HepG2 (cell line): ENCODE results near the gene METAP1D. TPM values are rescaled to one million over a fixed set of nuclear protein-coding genes. Genes with fewer than 3 reads are reported as not detected.

ENCODE experiments used
- DNMT1 ChIP-seq: sonication (generic); formaldehyde crosslinking; IDR thresholded peaks from 2 replicates; pipeline ENCODE4 v1.5.1; 2020; ENCODE audit warnings: mild to moderate bottlenecking, missing genetic modification reagents
- FOXA3 ChIP-seq: IDR thresholded peaks from 2 replicates; pipeline ENCODE4 v1.6.1; 2016; ENCODE audit warnings: missing genetic modification reagents, missing compliant biosample characterization
- FOXC1 ChIP-seq: sonication (generic); formaldehyde crosslinking; IDR thresholded peaks from 2 replicates; pipeline ENCODE4 v1.8.0; 2022; ENCODE audit warnings: mild to moderate bottlenecking, missing genetic modification reagents, borderline replicate concordance
- GABPB1 ChIP-seq: IDR thresholded peaks from 2 replicates; pipeline ENCODE4 v1.6.1; 2016; ENCODE audit warnings: mild to moderate bottlenecking, missing genetic modification reagents, moderate library complexity, missing compliant biosample characterization
- HIC2 ChIP-seq: sonication (generic); formaldehyde crosslinking; IDR thresholded peaks from 2 replicates; pipeline ENCODE4 v1.9.0; 2022; ENCODE audit warnings: low read depth, missing genetic modification reagents
- MBD4 ChIP-seq: IDR thresholded peaks from 2 replicates; pipeline ENCODE4 v1.6.1; 2012; ENCODE audit warnings: low read length, inconsistent platforms, borderline replicate concordance
- MTA1 ChIP-seq: sonication (generic); formaldehyde crosslinking; IDR thresholded peaks from 2 replicates; pipeline ENCODE4 v1.4.0; 2020; ENCODE audit warnings: missing genetic modification reagents, mild to moderate bottlenecking, borderline replicate concordance
- RFXAP ChIP-seq: sonication (generic); formaldehyde crosslinking; IDR thresholded peaks from 2 replicates; pipeline ENCODE4 v1.4.0; 2020; ENCODE audit warnings: missing genetic modification reagents, borderline replicate concordance
- SALL1 ChIP-seq: sonication (generic); formaldehyde crosslinking; IDR thresholded peaks from 2 replicates; pipeline ENCODE4 v1.8.0; 2022; ENCODE audit warnings: mild to moderate bottlenecking, missing genetic modification reagents
- ZBTB34 ChIP-seq: sonication (generic); formaldehyde crosslinking; IDR thresholded peaks from 2 replicates; pipeline ENCODE4 v1.8.0; 2022; ENCODE audit warnings: mild to moderate bottlenecking, missing genetic modification reagents
- ZFP91 ChIP-seq: sonication (generic); formaldehyde crosslinking; IDR thresholded peaks from 2 replicates; pipeline ENCODE4 v1.9.0; 2022; ENCODE audit warnings: missing genetic modification reagents, mild to moderate bottlenecking, borderline replicate concordance
- ZGPAT ChIP-seq: IDR thresholded peaks from 2 replicates; pipeline ENCODE4 v1.6.1; 2016; ENCODE audit warnings: mild to moderate bottlenecking
- ZNF572 ChIP-seq: sonication (generic); formaldehyde crosslinking; IDR thresholded peaks from 2 replicates; pipeline ENCODE4 v1.5.1; 2020; ENCODE audit warnings: mild to moderate bottlenecking, missing genetic modification reagents
- ZNF800 ChIP-seq: sonication (generic); formaldehyde crosslinking; IDR thresholded peaks from 2 replicates; pipeline ENCODE4 v1.4.0; 2020; ENCODE audit warnings: missing genetic modification reagents
- ZSCAN29 ChIP-seq: sonication (generic); formaldehyde crosslinking; conservative IDR thresholded peaks from 2 replicates; pipeline ENCODE4 v1.4.0; 2020; ENCODE audit warnings: mild to moderate bottlenecking, missing genetic modification reagents
- ZXDC ChIP-seq: sonication (generic); formaldehyde crosslinking; IDR thresholded peaks from 2 replicates; pipeline ENCODE4 v1.5.0; 2020; ENCODE audit warnings: mild to moderate bottlenecking, missing genetic modification reagents
- polyA plus RNA-seq, 8 experiments: library from polyadenylated mRNA; depleted of rRNA in 3 of 8; stranded (reverse) in 7 of 8; unstranded in 1 of 8; fragments of >200 nt; fragmentation: Illumina TruSeq in 4 of 8; extraction: Trizol in 4 of 8; gene quantifications; 2 replicates each; pipeline versions ENCODE4 v1.2.1 to v1.2.3, GENCODE V29; 2011 to 2016; ENCODE audit warnings: low read depth in 4 of 8, missing spikeins in 1 of 8, mixed read lengths in 1 of 8; ENCODE audit not compliant: insufficient read depth in 1 of 8
- total RNA-seq, 5 experiments: library from RNA; depleted of rRNA; stranded (reverse); fragments of >200 nt; fragmentation: Illumina TruSeq; extraction: Trizol; gene quantifications; 2 replicates each; pipeline ENCODE4 v1.2.3, GENCODE V29; 2016; ENCODE audit warnings: low read depth in 1 of 5

Gene METAP1D
- total and polyA plus RNA-seq, 2 of the 13 experiments (the other 11 are each of a cell fraction or from before 2014, with no cell fraction given): 14.7 to 21.6 TPM

GRCh38 chr2:172106108-172106961 is 106.6 kb downstream of the METAP1D start (continued):
- TF ChIP-seq HIC2 (CRISPR knock-in tag) (no peak), DNMT1 (CRISPR knock-in tag) (0 out of 2 replicates have a peak, but pooled peaks have one; percentile 71), ZNF800 (CRISPR knock-in tag) (0 out of 2 replicates have a peak, but pooled peaks have one; percentile 42), ZBTB34 (CRISPR knock-in tag) (no peak), ZXDC (CRISPR knock-in tag) (0 out of 2 replicates have a peak, but pooled peaks have one; percentile 26), ZSCAN29 (CRISPR knock-in tag) (peak; percentile 71; the same call in 1 of the 2 replicates), GABPB1 (peak; percentile 48; the same call in 1 of the 2 replicates), RFXAP (CRISPR knock-in tag) (0 out of 2 replicates have a peak, but pooled peaks have one; percentile 40), SALL1 (CRISPR knock-in tag) (peak; percentile 61; the same call in 1 of the 2 replicates), MBD4 (no peak), ZNF572 (CRISPR knock-in tag) (no peak), FOXC1 (CRISPR knock-in tag) (0 out of 2 replicates have a peak, but pooled peaks have one; percentile 75), MTA1 (CRISPR knock-in tag) (peak; percentile 50), ZFP91 (CRISPR knock-in tag) (peak; percentile 79), ZGPAT (CRISPR knock-in tag) (peak; percentile 41; the same call in 1 of the 2 replicates), FOXA3 (no peak)
